Gastroesophageal sphincter (tissue), 3 donors: ENCODE data around the gene KAT6B.

ENCODE experiments used
- CTCF ChIP-seq, 4 experiments: fragments of 200-600 bp in 2 of 4; fragments of 450-650 bp in 2 of 4; sonication (generic) in 1 of 4; IDR thresholded peaks; one replicate each; pipeline ENCODE4 v1.5.1; 2017 to 2019; ENCODE audit warnings: antibody characterized with exemption in 4 of 4, mild to moderate bottlenecking in 2 of 4, moderate library complexity in 2 of 4
- EP300 ChIP-seq: sonication (generic); formaldehyde crosslinking; IDR thresholded peaks from one replicate; pipeline ENCODE4 v1.6.1; 2017; ENCODE audit warnings: antibody characterized with exemption, mild to moderate bottlenecking
- POLR2A ChIP-seq, 2 donors: fragments of 450-650 bp; IDR thresholded peaks; one replicate each; pipeline ENCODE4 v1.6.1; 2017; ENCODE audit warnings: antibody characterized with exemption in 2 of 2, mild to moderate bottlenecking in 2 of 2, moderate library complexity in 1 of 2
- POLR2AphosphoS5 ChIP-seq: sonication (generic); formaldehyde crosslinking; IDR thresholded peaks from one replicate; pipeline ENCODE4 v1.6.1; 2017; ENCODE audit warnings: antibody characterized with exemption

GRCh38 chr10:74816824-74817498, 9.4 kb upstream of the KAT6B start:
- no peak for TF ChIP-seq CTCF (IDR thresholded peaks at IDR 0.05)
- TF ChIP-seq EP300: no peak
- no peak for TF ChIP-seq POLR2A (IDR thresholded peaks at IDR 0.05)
- TF ChIP-seq POLR2AphosphoS5: no peak
